Neutrophil (primary cell): ENCODE measurements around the gene NFATC2IP.
"Not testable (repeated sequence)": the region's sequence is repeated elsewhere in the genome, so short reads cannot be mapped to it uniquely, and the experiment has no call there.

Source experiments
- H3K27ac ChIP-seq: fragments of 200-600 bp; sonication (generic); 2 replicates; pipeline ENCODE4 v1.5.1; 2016; ENCODE audit warnings: mild to moderate bottlenecking, moderate library complexity
- H3K27me3 ChIP-seq: fragments of 200-600 bp; sonication (generic); 2 replicates; pipeline ENCODE4 v1.6.0; 2016; ENCODE audit warnings: mild to moderate bottlenecking
- H3K36me3 ChIP-seq: fragments of 200-600 bp; sonication (generic); 2 replicates; pipeline ENCODE4 v1.5.1; 2017
- H3K4me1 ChIP-seq, 2 experiments: fragments of 200-600 bp in 1 of 2; sonication (generic) in 1 of 2; 1 replicate in 1 of 2; 2 replicates in 1 of 2; pipeline versions ENCODE4 v1.5.1 to v1.6.1; 2013 to 2016; ENCODE audit warnings: low read depth in 1 of 2, low read length in 1 of 2, mild to moderate bottlenecking in 1 of 2, moderate library complexity in 1 of 2; ENCODE audit not compliant: control insufficient read depth in 1 of 2, insufficient read depth in 1 of 2
- H3K4me3 ChIP-seq, 2 experiments: fragments of 200-600 bp in 1 of 2; sonication (generic) in 1 of 2; 1 replicate in 1 of 2; 2 replicates in 1 of 2; pipeline ENCODE4 v1.5.1; 2013 to 2016; ENCODE audit warnings: low read depth in 1 of 2, low read length in 1 of 2, mild to moderate bottlenecking in 1 of 2, moderate library complexity in 1 of 2
- H3K9me3 ChIP-seq: fragments of 200-600 bp; sonication (generic); 2 replicates; pipeline ENCODE4 v1.5.1; 2016
- CTCF ChIP-seq: fragments of 200-600 bp; sonication (generic); IDR thresholded peaks from 2 replicates; pipeline ENCODE4 v1.5.1; 2016; ENCODE audit warnings: antibody characterized with exemption

NFATC2IP gene

DNA sequence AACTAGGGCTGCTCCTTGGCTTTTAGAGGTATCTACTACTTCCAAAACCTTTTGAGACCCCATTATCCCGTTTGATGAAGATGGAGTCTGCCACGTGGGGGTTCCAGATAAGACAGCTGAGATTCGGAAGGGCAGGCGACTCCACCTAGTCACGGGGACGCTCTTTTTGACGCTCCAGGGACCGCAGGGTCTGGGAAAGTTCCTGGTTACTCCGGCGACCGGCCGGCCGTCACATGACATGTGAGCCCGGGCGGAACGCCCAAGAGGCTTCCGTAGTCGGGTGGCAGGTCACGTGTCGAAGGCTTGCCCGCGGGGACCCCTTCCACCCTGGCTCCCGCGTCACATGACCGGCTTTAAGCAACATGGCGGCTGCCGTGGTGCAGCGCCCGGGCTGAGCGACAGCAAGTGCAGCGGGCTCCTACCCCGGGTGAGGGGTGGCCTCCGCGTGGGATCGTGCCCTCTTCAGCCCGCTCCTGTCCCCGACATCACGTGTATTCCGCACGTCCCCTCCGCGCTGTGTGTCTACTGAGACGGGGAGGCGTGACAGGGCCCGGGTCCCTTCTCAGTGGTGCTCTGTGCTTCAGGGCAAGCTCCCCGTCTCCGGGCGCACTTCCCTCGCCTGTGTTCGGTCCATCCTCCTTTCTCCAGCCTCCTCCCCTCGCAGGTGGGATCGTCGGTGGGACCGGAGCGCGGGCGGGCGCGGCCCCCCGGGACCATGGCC, 23.9 kb downstream of the NFATC2IP start, which contains the start of gene SPNS1:
TSS of gene SPNS1 (plus strand) at position 342 of the 721 bp plus-strand sequence. CDS start at position 716, 374 bp downstream.
- Histone ChIP-seq H3K4me1 (peaks cover 46 to 49% of the 10 kb centered on the region in 2 experiments), H3K36me3 (no peaks in the 10 kb centered on the region), H3K27me3 (no peaks in the 10 kb centered on the region), H3K4me3 (peak within 1 kb of the TSS; percentile 85 to 94), H3K27ac (peak within 1 kb of the TSS; percentile 68), H3K9me3 (no peaks in the 10 kb centered on the region)
- no peak for TF ChIP-seq CTCF

- TF ChIP-seq CTCF = no peak
- H3K27ac ChIP-seq = peak overlapping the region; percentile 68
- H3K27me3 ChIP-seq = no peaks in the 10 kb centered on the region
- H3K36me3 ChIP-seq = no peaks in the 10 kb centered on the region
- peaks cover 46 to 49% of the 10 kb centered on the region in 2 experiments for H3K4me1 ChIP-seq
- H3K9me3 ChIP-seq = no peaks in the 10 kb centered on the region
- H3K4me3 ChIP-seq = peak overlapping the region; percentile 85 to 94
These were observed 24.4 kb downstream of the NFATC2IP start for GRCh38 chr16:28975158-28975599.

- peaks cover 7% of the 10 kb centered on the region for H3K36me3 ChIP-seq
These were observed 27.2 kb downstream of the NFATC2IP start for GRCh38 chr16:28977703-28978662.

GRCh38 chr16:28980330-28980729, 29.6 kb downstream of the NFATC2IP start:
- not testable (repeated sequence) for H3K36me3 ChIP-seq, H3K9me3 ChIP-seq, H3K4me3 ChIP-seq, H3K27ac ChIP-seq, H3K27me3 ChIP-seq
- H3K4me1 ChIP-seq = peaks cover 47 to 51% of the 10 kb centered on the region in 2 experiments

More at GRCh38 chr16:28977703-28978662, 27.2 kb downstream of the NFATC2IP start:
- Histone ChIP-seq H3K9me3 (no peaks in the 10 kb centered on the region), H3K27ac (peak overlapping the region; percentile 72), H3K4me1 (peaks cover 46 to 49% of the 10 kb centered on the region in 2 experiments), H3K4me3 (no peak overlapping the region), H3K27me3 (no peaks in the 10 kb centered on the region)
- TF ChIP-seq CTCF = peak; percentile 5

DNA sequence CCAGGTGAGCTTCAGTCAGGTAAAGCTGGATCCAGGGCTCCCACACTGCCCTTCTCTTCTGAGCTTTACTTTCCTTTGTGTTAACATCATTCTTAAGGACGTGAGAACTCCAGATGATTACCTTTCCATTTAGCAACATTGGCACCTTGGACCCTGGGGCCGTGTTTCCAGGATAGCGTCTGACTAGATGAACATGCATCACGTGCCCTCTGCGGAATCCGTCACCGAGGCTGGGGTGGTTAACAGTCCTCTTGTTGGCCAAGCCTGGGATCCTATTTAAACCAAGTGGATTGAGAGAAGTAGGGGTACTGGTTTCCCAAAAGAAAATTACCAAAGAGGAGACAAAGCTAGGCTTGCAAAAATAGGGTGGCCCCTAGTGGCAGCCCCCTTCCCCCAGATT, 30.2 kb downstream of the NFATC2IP start:
- Histone ChIP-seq H3K36me3 (peaks cover 10% of the 10 kb centered on the region), H3K4me1 (peaks cover 45 to 49% of the 10 kb centered on the region in 2 experiments), H3K9me3 (no peaks in the 10 kb centered on the region), H3K27me3 (no peaks in the 10 kb centered on the region), H3K27ac (no peak overlapping the region), H3K4me3 (no peak overlapping the region)
- no peak for TF ChIP-seq CTCF
